ENCODE measurements around the gene NFAM1.

Gene NFAM1

GRCh38 chr22:42369250-42370041, 62.8 kb downstream of the NFAM1 start:
- no peak for TF ChIP-seq CTCF (IDR thresholded peaks at IDR 0.05; ENCODE audit: low read depth, low read length)
- peak; percentile 66 for DNase-seq (ENCODE audit: extremely low read depth, low read depth)

GRCh38 chr22:42368379-42369249, 63.6 kb downstream of the NFAM1 start:
- TF ChIP-seq CTCF (IDR thresholded peaks at IDR 0.05; ENCODE audit: low read depth, low read length): no peak
- no peak for DNase-seq (ENCODE audit: extremely low read depth, low read depth)

- DNase-seq (ENCODE audit: extremely low read depth, low read depth): no peak
- TF ChIP-seq CTCF (IDR thresholded peaks at IDR 0.05; ENCODE audit: low read depth, low read length): no peak
These were observed 64.2 kb downstream of the NFAM1 start for GRCh38 chr22:42367980-42368378.

- TF ChIP-seq CTCF (IDR thresholded peaks at IDR 0.05; ENCODE audit: low read depth, low read length): no peak
- no peak for DNase-seq (ENCODE audit: extremely low read depth, low read depth)
These were observed 65.2 kb downstream of the NFAM1 start for GRCh38 chr22:42366806-42367581.

- DNase-seq (ENCODE audit: extremely low read depth, low read depth): no peak
- no peak for TF ChIP-seq CTCF (IDR thresholded peaks at IDR 0.05; ENCODE audit: low read depth, low read length)
These were observed 66.1 kb downstream of the NFAM1 start for GRCh38 chr22:42365942-42366695.

GRCh38 chr22:42365111-42365865, 66.9 kb downstream of the NFAM1 start:
- no peak for TF ChIP-seq CTCF (IDR thresholded peaks at IDR 0.05; ENCODE audit: low read depth, low read length)
- no peak for DNase-seq (ENCODE audit: extremely low read depth, low read depth)
